Measurements from ENCODE around the gene PRKN. TPM values are rescaled to one million over a fixed set of nuclear protein-coding genes. Genes with fewer than 3 reads are reported as not detected.

The PRKN gene
- total RNA-seq, 1 donor from 2014 or later = 7.0 TPM

- no peak overlapping the region for H3K4me3 Mint-ChIP-seq (ENCODE audit: unreplicated experiment)
- H3K36me3 Mint-ChIP-seq (ENCODE audit: unreplicated experiment) = peaks cover 18% of the 10 kb centered on the region
- no peaks in the 10 kb centered on the region for H3K4me1 Mint-ChIP-seq (ENCODE audit: low read depth, unreplicated experiment)
- H3K27ac Mint-ChIP-seq (ENCODE audit: unreplicated experiment) = no peak overlapping the region
- H3K27me3 Mint-ChIP-seq (ENCODE audit: unreplicated experiment) = peaks cover 3% of the 10 kb centered on the region
- H3K9me3 Mint-ChIP-seq (ENCODE audit: unreplicated experiment) = peaks cover 5% of the 10 kb centered on the region
- no peak for DNase-seq
- TF ChIP-seq CTCF (IDR thresholded peaks at IDR 0.05; ENCODE audit: partially characterized antibody, unreplicated experiment) = no peak
Observed at GRCh38 chr6:161549977-161550655, 1177.5 kb downstream of the PRKN start.

GRCh38 chr6:161548713-161549296 is 1178.8 kb downstream of the PRKN start:
- Mint-ChIP-seq H3K9me3 (ENCODE audit: unreplicated experiment) (peaks cover 5% of the 10 kb centered on the region), H3K27ac (ENCODE audit: unreplicated experiment) (no peak overlapping the region), H3K36me3 (ENCODE audit: unreplicated experiment) (peaks cover 13% of the 10 kb centered on the region), H3K4me3 (ENCODE audit: unreplicated experiment) (no peak overlapping the region), H3K4me1 (ENCODE audit: low read depth, unreplicated experiment) (no peaks in the 10 kb centered on the region), H3K27me3 (ENCODE audit: unreplicated experiment) (peaks cover 3% of the 10 kb centered on the region)
- DNase-seq = no peak
- TF ChIP-seq CTCF (IDR thresholded peaks at IDR 0.05; ENCODE audit: partially characterized antibody, unreplicated experiment) = no peak

DNA sequence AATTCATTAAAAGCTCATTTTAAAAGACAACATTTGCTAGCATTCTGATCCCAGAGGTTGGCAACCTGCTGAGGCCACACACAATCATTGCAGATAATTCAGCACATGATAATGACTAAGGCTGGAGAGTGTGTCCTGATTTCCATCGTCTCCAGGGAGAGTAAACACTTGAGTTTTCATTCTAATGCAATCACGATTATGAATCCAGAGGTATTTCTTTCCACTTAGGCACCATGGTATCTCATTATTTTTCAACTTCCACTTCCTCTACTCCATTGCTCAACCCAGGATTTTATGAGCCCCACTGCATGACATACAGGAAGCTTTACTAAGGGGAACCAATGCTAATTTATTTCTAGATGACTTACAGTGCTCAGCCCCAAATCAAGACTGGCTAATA is 1179.9 kb downstream of the PRKN start:
- peaks cover 6% of the 10 kb centered on the region for H3K36me3 Mint-ChIP-seq (ENCODE audit: unreplicated experiment)
- no peak for DNase-seq
- peaks cover 5% of the 10 kb centered on the region for H3K9me3 Mint-ChIP-seq (ENCODE audit: unreplicated experiment)
- no peaks in the 10 kb centered on the region for H3K4me1 Mint-ChIP-seq (ENCODE audit: low read depth, unreplicated experiment)
- H3K27ac Mint-ChIP-seq (ENCODE audit: unreplicated experiment) = no peak overlapping the region
- no peak for TF ChIP-seq CTCF (IDR thresholded peaks at IDR 0.05; ENCODE audit: partially characterized antibody, unreplicated experiment)
- no peak overlapping the region for H3K4me3 Mint-ChIP-seq (ENCODE audit: unreplicated experiment)
- H3K27me3 Mint-ChIP-seq (ENCODE audit: unreplicated experiment) = peaks cover 3% of the 10 kb centered on the region

DNA sequence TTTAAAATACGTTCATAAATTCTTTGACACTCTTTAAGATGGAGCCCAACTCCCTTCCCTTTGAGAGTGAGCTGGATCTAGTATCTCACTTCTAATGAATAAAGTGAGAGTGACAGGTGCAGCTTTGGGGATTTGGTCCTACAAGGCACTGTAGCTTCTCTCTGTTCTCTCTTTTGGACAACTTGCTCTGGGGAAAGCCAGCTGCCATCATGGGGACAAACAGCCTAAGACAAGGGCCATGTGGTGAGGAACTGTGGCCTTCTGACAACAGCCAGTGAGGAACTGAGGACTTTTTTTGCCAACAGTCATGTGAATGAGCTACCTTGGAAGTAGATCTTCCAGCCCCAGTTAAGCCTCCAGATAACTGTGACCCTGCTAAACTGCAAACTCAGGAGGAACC is 1180.9 kb downstream of the PRKN start:
- TF ChIP-seq CTCF (IDR thresholded peaks at IDR 0.05; ENCODE audit: partially characterized antibody, unreplicated experiment) = no peak
- DNase-seq = no peak
- Mint-ChIP-seq H3K36me3 (ENCODE audit: unreplicated experiment) (peaks cover 4% of the 10 kb centered on the region), H3K4me3 (ENCODE audit: unreplicated experiment) (no peak overlapping the region), H3K4me1 (ENCODE audit: low read depth, unreplicated experiment) (no peaks in the 10 kb centered on the region), H3K9me3 (ENCODE audit: unreplicated experiment) (peaks cover 3% of the 10 kb centered on the region), H3K27me3 (ENCODE audit: unreplicated experiment) (peaks cover 2% of the 10 kb centered on the region), H3K27ac (ENCODE audit: unreplicated experiment) (no peak overlapping the region)

GRCh38 chr6:161545741-161546140 is 1181.8 kb downstream of the PRKN start:
- H3K27ac Mint-ChIP-seq (ENCODE audit: unreplicated experiment) = no peak overlapping the region
- peaks cover 3% of the 10 kb centered on the region for H3K9me3 Mint-ChIP-seq (ENCODE audit: unreplicated experiment)
- no peaks in the 10 kb centered on the region for H3K36me3 Mint-ChIP-seq (ENCODE audit: unreplicated experiment)
- H3K27me3 Mint-ChIP-seq (ENCODE audit: unreplicated experiment) = peaks cover 2% of the 10 kb centered on the region
- H3K4me3 Mint-ChIP-seq (ENCODE audit: unreplicated experiment) = no peak overlapping the region
- H3K4me1 Mint-ChIP-seq (ENCODE audit: low read depth, unreplicated experiment) = no peaks in the 10 kb centered on the region
- DNase-seq = no peak
- no peak for TF ChIP-seq CTCF (IDR thresholded peaks at IDR 0.05; ENCODE audit: partially characterized antibody, unreplicated experiment)
